ENCODE measurements around the gene NEK3. TPM values are rescaled to one million over a fixed set of nuclear protein-coding genes. Genes with fewer than 3 reads are reported as not detected.

Gene NEK3
- total RNA-seq, 4 donors from 2014 or later: 2.2 to 9.0 (median 5.8) TPM

- TF ChIP-seq CTCF (IDR thresholded peaks at IDR 0.05) (no peak), POLR2A (IDR thresholded peaks at IDR 0.05) (no peak)
- intact Hi-C loops (cut with DNase I): loop anchor here (5.0 to 10.0 kb wide), 3 partner anchors 118 to 308 kb away; no protein-coding TSS in a partner anchor
- 85 to 93% methylated on average over 3 of the region's 3 CpGs for whole genome bisulfite sequencing, 2 donors
- no peaks in the 10 kb centered on the region for H3K27me3 ChIP-seq
- H3K9me3 ChIP-seq: no peaks in the 10 kb centered on the region
- no peak overlapping the region for H3K27ac ChIP-seq
- no peak overlapping the region for H3K4me3 ChIP-seq
- no peak for DNase-seq
- peaks cover 4 to 24% (median 11%) of the 10 kb centered on the region in 3 donors for H3K4me1 ChIP-seq
- H3K36me3 ChIP-seq: no peaks in the 10 kb centered on the region
These were observed 33.9 kb downstream of the NEK3 start for GRCh38 chr13:52125547-52125946.

DNA sequence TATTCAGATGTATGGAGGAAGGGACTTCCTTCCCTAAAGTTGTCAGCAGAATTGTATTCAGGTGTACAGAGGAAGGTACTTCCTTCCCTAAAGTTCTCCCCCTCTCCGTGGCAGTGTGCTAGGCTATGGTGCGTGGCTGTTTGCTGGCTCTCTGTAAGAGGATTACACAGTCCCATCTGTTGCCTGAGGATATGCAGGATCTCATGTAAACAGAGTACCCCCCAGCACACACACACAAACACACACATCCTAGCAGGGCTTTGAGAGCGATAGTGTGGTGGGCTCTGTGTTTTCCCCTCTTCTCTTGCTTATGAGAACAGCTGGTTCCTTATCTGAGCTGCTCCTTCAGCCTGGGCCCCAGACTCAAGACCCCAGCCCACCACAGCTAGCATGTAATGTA is 40.8 kb downstream of the NEK3 start:
- intact Hi-C loops (cut with DNase I): no loop called here
- 34 to 44% methylated on average over 3 of the region's 3 CpGs for WGBS, 2 donors
- DNase-seq: no peak
- H3K27me3 ChIP-seq: no peaks in the 10 kb centered on the region
- no peak overlapping the region for H3K4me3 ChIP-seq
- H3K9me3 ChIP-seq: no peaks in the 10 kb centered on the region
- H3K27ac ChIP-seq: no peak overlapping the region
- H3K36me3 ChIP-seq: no peaks in the 10 kb centered on the region
- no peaks in the 10 kb centered on the region for H3K4me1 ChIP-seq
- TF ChIP-seq CTCF (IDR thresholded peaks at IDR 0.05) (no peak), POLR2A (IDR thresholded peaks at IDR 0.05) (no peak)

GRCh38 chr13:52118095-52118494 is 41.3 kb downstream of the NEK3 start:
- Histone ChIP-seq H3K9me3 (no peaks in the 10 kb centered on the region), H3K36me3 (no peaks in the 10 kb centered on the region), H3K27ac (no peak overlapping the region), H3K4me3 (no peak overlapping the region), H3K4me1 (no peaks in the 10 kb centered on the region), H3K27me3 (no peaks in the 10 kb centered on the region)
- no peak for DNase-seq
- intact Hi-C loops (cut with DNase I): no loop called here
- 81 to 97% methylated on average over 2 of the region's 2 CpGs for WGBS, 2 donors
- TF ChIP-seq POLR2A (IDR thresholded peaks at IDR 0.05): no peak

DNA sequence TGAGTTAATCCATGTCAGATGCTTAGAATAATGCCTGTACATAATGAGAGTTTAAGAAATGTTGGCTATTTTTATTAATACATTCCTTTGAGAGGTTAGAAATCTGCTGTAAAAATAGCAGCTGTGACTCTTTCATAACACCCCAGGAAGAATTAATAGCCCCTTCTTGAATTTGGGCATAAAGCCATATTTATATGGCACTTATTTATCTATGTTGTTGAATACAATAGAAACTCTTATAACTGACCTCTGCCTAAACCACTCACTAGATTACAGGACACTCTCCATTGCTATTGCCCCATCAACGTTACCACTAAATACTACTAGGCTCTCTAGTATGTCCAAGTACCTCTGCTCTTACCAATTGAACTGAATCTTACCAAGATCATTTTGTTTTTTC is 46.8 kb downstream of the NEK3 start:
- intact Hi-C loops (cut with DNase I): no loop called here
- H3K27me3 ChIP-seq: no peaks in the 10 kb centered on the region
- DNase-seq: no peak
- no peaks in the 10 kb centered on the region for H3K4me1 ChIP-seq
- TF ChIP-seq POLR2A (IDR thresholded peaks at IDR 0.05): no peak
- no peak for TF ChIP-seq CTCF (IDR thresholded peaks at IDR 0.05)
- H3K9me3 ChIP-seq: no peaks in the 10 kb centered on the region
- H3K36me3 ChIP-seq: no peaks in the 10 kb centered on the region
- WGBS, 2 donors: 48 to 65% methylated on average over 1 of the region's 1 CpG
- no peak overlapping the region for H3K27ac ChIP-seq
- no peak overlapping the region for H3K4me3 ChIP-seq

GRCh38 chr13:52109116-52109670 is 50.2 kb downstream of the NEK3 start:
- DNase-seq: no peak
- no peak for TF ChIP-seq POLR2A (IDR thresholded peaks at IDR 0.05)
- no peak for TF ChIP-seq CTCF (IDR thresholded peaks at IDR 0.05)
- intact Hi-C loops (cut with DNase I): no loop called here
- Histone ChIP-seq H3K9me3 (no peaks in the 10 kb centered on the region), H3K4me1 (no peaks in the 10 kb centered on the region), H3K27ac (no peak overlapping the region), H3K36me3 (no peaks in the 10 kb centered on the region), H3K4me3 (no peak overlapping the region), H3K27me3 (no peaks in the 10 kb centered on the region)
- 81 to 84% methylated on average over 1 of the region's 1 CpG for WGBS, 2 donors

GRCh38 chr13:52105841-52106240 is 53.6 kb downstream of the NEK3 start:
- DNase-seq: no peak
- no peaks in the 10 kb centered on the region for H3K4me1 ChIP-seq
- TF ChIP-seq CTCF (IDR thresholded peaks at IDR 0.05) (no peak), POLR2A (IDR thresholded peaks at IDR 0.05) (no peak)
- no peak overlapping the region for H3K4me3 ChIP-seq
- intact Hi-C loops (cut with DNase I): no loop called here
- H3K9me3 ChIP-seq: no peaks in the 10 kb centered on the region
- H3K27ac ChIP-seq: no peak overlapping the region
- no peaks in the 10 kb centered on the region for H3K27me3 ChIP-seq
- no peaks in the 10 kb centered on the region for H3K36me3 ChIP-seq
- WGBS, 2 donors: 60 to 80% methylated on average over 1 of the region's 1 CpG
